H1 (cell line): ENCODE measurements around the gene FIGNL2. TPM values are rescaled to one million over a fixed set of nuclear protein-coding genes. Genes with fewer than 3 reads are reported as not detected.

Experiments
- CTCF ChIA-PET: fragments of 300-600 bp; sonication (Branson Sonifier 250); formaldehyde crosslinking; loops from one replicate; lab custom pipeline; 2021; ENCODE audit not compliant: partially characterized antibody; lab: Charles Lee
- POLR2A ChIA-PET: fragments of 300-600 bp; sonication (Branson Sonifier 250); formaldehyde crosslinking; loops from one replicate; lab custom pipeline; 2021; ENCODE audit warnings: inconsistent platforms; ENCODE audit not compliant: partially characterized antibody; lab: Charles Lee
- DNase-seq, 2 experiments: peaks; one replicate each; pipeline versions ENCODE4 v3.0.0 to v3.0.0-alpha.2; 2010 to 2022; ENCODE audit warnings: low spot score in 2 of 2, low read depth in 1 of 2, mixed read lengths in 1 of 2
- FAIRE-seq: peaks from 2 replicates; lab custom pipeline; 2011; peaks lifted over from hg19 to GRCh38; lab: Jason Lieb, UNC
- H2AFZ ChIP-seq: 2 replicates; pipeline ENCODE4 v1.8.1; 2012; ENCODE audit warnings: low read length, inconsistent platforms
- H2AK5ac ChIP-seq: 2 replicates; pipeline ENCODE4 v1.6.1; 2013; ENCODE audit warnings: low read depth, low read length
- H2BK120ac ChIP-seq: replicated peaks from 2 replicates; pipeline ENCODE3; 2013; ENCODE audit warnings: low read depth, low read length, inconsistent platforms
- H2BK12ac ChIP-seq: 2 replicates; pipeline ENCODE4 v1.6.1; 2013; ENCODE audit warnings: low read depth, low read length
- H2BK15ac ChIP-seq: 2 replicates; pipeline ENCODE4 v1.6.1; 2013; ENCODE audit warnings: low read length
- H2BK20ac ChIP-seq: 2 replicates; pipeline ENCODE4 v1.6.1; 2013; ENCODE audit warnings: low read length
- H2BK5ac ChIP-seq: 2 replicates; pipeline ENCODE4 v1.6.1; 2013; ENCODE audit warnings: low read depth, low read length
- H3K14ac ChIP-seq: 2 replicates; pipeline ENCODE4 v1.6.1; 2013; ENCODE audit warnings: inconsistent platforms; ENCODE audit not compliant: insufficient read length
- H3K18ac ChIP-seq: 2 replicates; pipeline ENCODE4 v1.6.1; 2013; ENCODE audit warnings: low read length; ENCODE audit errors: extremely low read depth
- H3K23ac ChIP-seq: 2 replicates; pipeline ENCODE4 v1.6.1; 2013; ENCODE audit warnings: inconsistent platforms; ENCODE audit not compliant: insufficient read length
- H3K23me2 ChIP-seq: 2 replicates; pipeline ENCODE4 v1.6.1; 2013; ENCODE audit warnings: low read depth, low read length
- H3K27ac ChIP-seq: 2 replicates; pipeline ENCODE4 v1.6.1; 2011; ENCODE audit warnings: low read depth, low read length, inconsistent platforms
- H3K27me3 ChIP-seq, 4 experiments: replicated peaks in 1 of 4; 1 replicate in 1 of 4; 2 replicates in 3 of 4; pipeline versions ENCODE4 v1.6.1 to v1.8.1; 2011 to 2013; ENCODE audit warnings: low read length in 3 of 4, mild to moderate bottlenecking in 3 of 4, inconsistent platforms in 2 of 4, mixed read lengths in 2 of 4, moderate library complexity in 1 of 4; ENCODE audit not compliant: control insufficient read depth in 3 of 4, insufficient read depth in 3 of 4; ENCODE audit errors: extremely low read depth in 1 of 4
- H3K36me3 ChIP-seq, 4 experiments: 2 replicates each; pipeline versions ENCODE4 v1.6.1 to v1.8.1; 2011 to 2013; ENCODE audit warnings: mild to moderate bottlenecking in 4 of 4, low read length in 3 of 4, moderate library complexity in 2 of 4, control low read depth in 1 of 4, inconsistent platforms in 1 of 4; ENCODE audit not compliant: insufficient read depth in 4 of 4, control insufficient read depth in 2 of 4
- H3K4ac ChIP-seq: replicated peaks from 2 replicates; pipeline ENCODE3; 2013; ENCODE audit warnings: low read length, low read depth, mixed read lengths, inconsistent platforms; ENCODE audit not compliant: insufficient read length
- H3K4me1 ChIP-seq, 4 experiments: replicated peaks in 1 of 4; 1 replicate in 1 of 4; 2 replicates in 3 of 4; pipeline versions ENCODE4 v1.6.1 to v1.8.1; 2011 to 2013; ENCODE audit warnings: low read length in 3 of 4, inconsistent platforms in 2 of 4, mixed read lengths in 1 of 4; ENCODE audit not compliant: insufficient read depth in 4 of 4, control insufficient read depth in 3 of 4
- H3K4me2 ChIP-seq, 2 experiments: 2 replicates each; pipeline versions ENCODE4 v1.6.1 to v1.8.1; 2011 to 2013; ENCODE audit warnings: low read depth in 2 of 2, low read length in 2 of 2, control low read depth in 1 of 2, inconsistent platforms in 1 of 2, mild to moderate bottlenecking in 1 of 2; ENCODE audit not compliant: insufficient read depth in 1 of 2
- H3K4me3 ChIP-seq, 4 experiments: fragments of 200-600, 300-600 bp in 1 of 4; sonication (generic), shearing (Covaris generic), sonication (Bioruptor Twin) in 1 of 4; 2 replicates each; pipeline versions ENCODE4 v1.5.1 to v1.8.1; 2011 to 2016; ENCODE audit warnings: low read length in 4 of 4, low read depth in 3 of 4, control low read depth in 2 of 4, inconsistent platforms in 2 of 4, mild to moderate bottlenecking in 2 of 4, mixed read lengths in 1 of 4, moderate library complexity in 1 of 4; ENCODE audit not compliant: insufficient read depth in 2 of 4; ENCODE audit errors: extremely low read depth in 1 of 4
- H3K56ac ChIP-seq: replicated peaks from 2 replicates; pipeline ENCODE3; 2013; ENCODE audit warnings: low read depth, mild to moderate bottlenecking, mixed read lengths, low read length, inconsistent platforms; ENCODE audit not compliant: insufficient read length
- H3K79me1 ChIP-seq: 2 replicates; pipeline ENCODE4 v1.6.1; 2013; ENCODE audit warnings: low read depth, low read length, control low read depth
- H3K79me2 ChIP-seq, 2 experiments: 2 replicates each; pipeline versions ENCODE4 v1.6.1 to v1.8.1; 2012 to 2013; ENCODE audit warnings: low read length in 2 of 2, mild to moderate bottlenecking in 2 of 2, inconsistent platforms in 1 of 2; ENCODE audit not compliant: insufficient read depth in 2 of 2, control insufficient read depth in 1 of 2
- H3K9ac ChIP-seq, 4 experiments: replicated peaks in 1 of 4; 1 replicate in 1 of 4; 2 replicates in 3 of 4; pipeline versions ENCODE4 v1.6.1 to v1.8.1; 2011 to 2013; ENCODE audit warnings: low read depth in 3 of 4, low read length in 3 of 4, control low read depth in 2 of 4, mild to moderate bottlenecking in 2 of 4, moderate library complexity in 2 of 4, inconsistent platforms in 1 of 4; ENCODE audit errors: extremely low read depth in 1 of 4
- H3K9me3 ChIP-seq, 2 experiments: 2 replicates each; pipeline versions ENCODE4 v1.6.1 to v1.8.1; 2012 to 2013; ENCODE audit warnings: mild to moderate bottlenecking in 2 of 2, moderate library complexity in 2 of 2, control low read depth in 1 of 2, inconsistent platforms in 1 of 2, low read depth in 1 of 2, low read length in 1 of 2, mixed read lengths in 1 of 2; ENCODE audit not compliant: insufficient read depth in 2 of 2
- H4K20me1 ChIP-seq, 2 experiments: replicated peaks in 1 of 2; 2 replicates each; pipeline versions ENCODE3 to v1.8.1; 2011 to 2013; ENCODE audit warnings: inconsistent platforms in 2 of 2, low read length in 2 of 2, mild to moderate bottlenecking in 1 of 2; ENCODE audit not compliant: insufficient read depth in 2 of 2, control insufficient read depth in 1 of 2
- H4K5ac ChIP-seq: 2 replicates; pipeline ENCODE4 v1.6.1; 2013; ENCODE audit warnings: low read length, low read depth, mixed read lengths, inconsistent platforms; ENCODE audit not compliant: insufficient read length
- H4K8ac ChIP-seq: 2 replicates; pipeline ENCODE4 v1.8.0; 2013; ENCODE audit warnings: mild to moderate bottlenecking, moderate library complexity, low read length, inconsistent platforms; ENCODE audit not compliant: insufficient read depth; ENCODE audit errors: extremely low read depth
- H4K91ac ChIP-seq: replicated peaks from 2 replicates; pipeline ENCODE3; 2013; ENCODE audit warnings: low read length, mixed read lengths, inconsistent platforms; ENCODE audit not compliant: insufficient read length
- BACH1 ChIP-seq: IDR thresholded peaks from 2 replicates; pipeline ENCODE4 v1.6.1; 2012; ENCODE audit warnings: low read length, improper control_type of control experiment
- JUND ChIP-seq: IDR thresholded peaks from 2 replicates; pipeline ENCODE4 v1.6.1; 2011; ENCODE audit warnings: mild to moderate bottlenecking, improper control_type of control experiment, low read length
- MAFK ChIP-seq: IDR thresholded peaks from 2 replicates; pipeline ENCODE4 v1.6.1; 2012; ENCODE audit warnings: low read depth, mild to moderate bottlenecking, improper control_type of control experiment, low read length
- TBP ChIP-seq: IDR thresholded peaks from 2 replicates; pipeline ENCODE4 v1.6.1; 2011; ENCODE audit warnings: low read depth, low read length, improper control_type of control experiment
- WGBS, 2 experiments: shearing (Covaris generic) in 1 of 2; methylation state at CpG; one replicate each; pipeline versions ENCODE4 v1.1.6 to v1.1.7; 2013 to 2015; ENCODE audit warnings: low lambda C conversion rate in 2 of 2, mixed read lengths in 2 of 2, inconsistent platforms in 1 of 2, low coverage in 1 of 2, missing lambda C conversion rate in 1 of 2; ENCODE audit not compliant: insufficient replicate concordance in 2 of 2, insufficient coverage in 1 of 2, insufficient read length in 1 of 2; ENCODE audit errors: extremely low coverage in 1 of 2, missing lambda C conversion rate in 1 of 2; 5-methylcytosine and 5-hydroxymethylcytosine counted together
- polyA plus RNA-seq, 7 experiments: library from polyadenylated mRNA; depleted of rRNA in 3 of 7; stranded (reverse) in 5 of 7; unstranded in 2 of 7; fragments of >200 nt in 5 of 7; fragments of 200-250 nt in 2 of 7; gene quantifications; 1 replicate in 5 of 7; 2 replicates in 1 of 7; 4 replicates in 1 of 7; pipeline versions ENCODE4 v1.2.1 to v1.2.3, GENCODE V29; 2011 to 2013; ENCODE audit warnings: missing spikeins in 2 of 7, mixed read lengths in 2 of 7
- total RNA-seq: library from RNA; stranded (reverse); fragmentation: NEBNext Ultra II Directional; extraction: Animal tissue kit (Norgen Biotek cat#: 25700); gene quantifications from 2 replicates; pipeline ENCODE4 v1.2.1, GENCODE V29; 2021

FIGNL2 gene
- total and polyA plus RNA-seq, 2 of the 8 experiments (the other 6 are each of a cell fraction or from before 2014, with no cell fraction given) = 6.5 to 7.1 TPM

GRCh38 chr12:51884676-51885229 lies 36.2 kb upstream of the FIGNL2 start:
- peak; percentile 52; the same call in 1 of the 2 replicates for TF ChIP-seq MAFK
- TF ChIP-seq BACH1 = peak; percentile 71
- TF ChIP-seq JUND = 0 out of 2 replicates have a peak, but pooled peaks have one; percentile 9
- no peak for TF ChIP-seq TBP
- TF ChIP-seq, all 59 proteins: peak for 3
- no peak overlapping the region for H4K8ac ChIP-seq
- DNase-seq (no peak), FAIRE-seq (no peak)
- H2BK5ac ChIP-seq = no peak overlapping the region
- no peak overlapping the region for H2BK120ac ChIP-seq
- H2AFZ ChIP-seq = no peak overlapping the region
- no peak overlapping the region for H3K27ac ChIP-seq
- H4K91ac ChIP-seq = no peak overlapping the region
- WGBS, 2 experiments = 83% methylated on average over 11 of the region's 11 CpGs; no CpG with 5 or more reads in 1 of the 2 experiments
- ChIA-PET CTCF (interaction anchor here (1.2 to 9.1 kb wide), 6 partner anchors 10 to 295 kb away, joined by 3 to 120 read pairs (median 7); a partner anchor contains a TSS), POLR2A (interaction anchor here (2.1 kb wide), 1 partner anchor 21 kb away, joined by 7 read pairs; no protein-coding TSS in a partner anchor)
- no peaks in the 10 kb centered on the region for H4K20me1 ChIP-seq
- H3K23ac ChIP-seq = no peak overlapping the region
- H3K9ac ChIP-seq = no peak overlapping the region
- H3K79me2 ChIP-seq = no peaks in the 10 kb centered on the region
- H3K36me3 ChIP-seq = no peaks in the 10 kb centered on the region
- H3K4me2 ChIP-seq = no peak overlapping the region
- peaks cover 0 to 10% (median 6%) of the 10 kb centered on the region in 4 experiments; a peak in 3 of 7 replicates for H3K27me3 ChIP-seq
- peaks cover 0 to 8% (median 5%) of the 10 kb centered on the region in 4 experiments; a peak in 5 of 7 replicates for H3K4me1 ChIP-seq
- H4K5ac ChIP-seq = no peak overlapping the region
- no peak overlapping the region for H3K56ac ChIP-seq
- no peak overlapping the region for H3K4ac ChIP-seq
- no peaks in the 10 kb centered on the region for H3K23me2 ChIP-seq
- no peak overlapping the region for H2BK12ac ChIP-seq
- no peak overlapping the region for H2AK5ac ChIP-seq
- H2BK15ac ChIP-seq = no peak overlapping the region
- H3K9me3 ChIP-seq = no peaks in the 10 kb centered on the region
- no peaks in the 10 kb centered on the region for H3K79me1 ChIP-seq
- no peak overlapping the region for H2BK20ac ChIP-seq
- H3K18ac ChIP-seq = no peak overlapping the region
- H3K14ac ChIP-seq = no peak overlapping the region
- no peak overlapping the region for H3K4me3 ChIP-seq
